NCI-H2227 treated with DMSO at 0.1 percent for 48 hours (cell line): ENCODE measurements around the gene PCED1B.

Source experiments
- DNase-seq: peaks from one replicate; lab custom pipeline; 2025; lab: John Stamatoyannopoulos, UW

The PCED1B gene

DNA sequence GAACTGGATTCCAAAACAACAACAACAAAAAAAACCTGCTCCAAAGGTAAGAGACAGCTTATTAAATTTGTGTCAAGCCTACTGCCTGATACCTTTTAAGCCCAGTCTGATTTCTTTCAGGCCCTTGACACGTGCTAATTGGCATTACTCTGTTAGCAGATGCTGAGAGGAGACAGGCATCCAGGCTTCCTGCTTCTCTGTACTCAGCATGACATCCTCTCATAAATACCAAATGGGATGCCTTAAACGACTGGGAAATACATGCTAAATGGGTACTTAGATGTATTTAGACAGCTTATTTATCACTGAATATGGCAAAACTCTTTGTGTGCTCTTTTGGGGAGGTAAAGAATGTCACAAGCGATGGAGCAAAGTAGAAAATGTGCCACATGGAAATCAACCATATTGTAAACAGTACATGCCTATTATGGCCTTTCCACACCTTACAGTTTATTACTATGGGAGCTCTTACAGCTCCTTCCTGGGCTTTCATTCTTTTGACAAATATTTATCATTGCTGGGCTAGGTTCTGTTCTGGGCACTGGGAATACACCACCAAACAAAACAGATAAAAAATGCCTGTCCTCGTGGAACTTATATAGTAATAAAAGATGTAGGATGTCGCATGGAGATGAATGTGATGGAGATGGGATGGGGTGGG, 11.5 kb upstream of the PCED1B start:
- DNase-seq: no peak

DNA sequence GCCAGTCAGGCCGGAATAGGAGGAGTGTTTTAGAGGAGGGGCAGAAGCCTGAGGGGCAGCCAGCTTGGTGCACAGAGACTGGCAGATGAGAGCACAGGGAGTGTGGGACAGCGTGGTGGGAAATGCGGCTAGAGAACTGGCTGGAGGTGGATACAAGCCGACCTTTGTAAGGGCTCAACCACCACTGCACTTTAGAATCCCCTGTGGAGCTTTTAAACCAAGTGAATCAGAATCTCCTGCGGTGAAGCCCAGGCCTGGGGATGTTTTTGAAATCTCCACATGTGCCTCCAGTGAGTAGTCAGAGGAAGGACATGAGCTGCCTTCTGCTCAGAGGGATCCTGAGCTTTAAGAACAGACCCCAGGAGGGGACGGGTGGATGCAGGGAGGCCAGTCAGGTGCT, 10.9 kb upstream of the PCED1B start:
- DNase-seq: no peak

DNA sequence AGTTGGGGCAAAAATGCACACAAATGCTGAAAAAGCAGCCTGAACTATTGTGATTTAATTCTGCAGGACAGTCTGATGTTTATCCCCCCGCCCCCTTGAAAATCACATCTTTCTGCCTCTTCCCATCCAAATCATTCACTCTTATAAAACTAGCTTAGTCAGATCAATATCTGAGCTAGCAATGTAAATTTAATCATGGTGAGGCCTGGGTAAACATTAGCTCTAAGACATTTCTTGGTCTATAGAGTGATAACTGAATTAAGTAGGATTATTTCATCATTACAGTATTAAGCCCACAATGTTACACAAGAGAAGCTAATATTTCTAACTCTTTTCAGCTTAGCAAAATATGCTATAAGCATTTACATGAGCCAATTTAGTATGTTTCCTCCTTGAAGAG, 9.1 kb upstream of the PCED1B start:
- no peak for DNase-seq

DNA sequence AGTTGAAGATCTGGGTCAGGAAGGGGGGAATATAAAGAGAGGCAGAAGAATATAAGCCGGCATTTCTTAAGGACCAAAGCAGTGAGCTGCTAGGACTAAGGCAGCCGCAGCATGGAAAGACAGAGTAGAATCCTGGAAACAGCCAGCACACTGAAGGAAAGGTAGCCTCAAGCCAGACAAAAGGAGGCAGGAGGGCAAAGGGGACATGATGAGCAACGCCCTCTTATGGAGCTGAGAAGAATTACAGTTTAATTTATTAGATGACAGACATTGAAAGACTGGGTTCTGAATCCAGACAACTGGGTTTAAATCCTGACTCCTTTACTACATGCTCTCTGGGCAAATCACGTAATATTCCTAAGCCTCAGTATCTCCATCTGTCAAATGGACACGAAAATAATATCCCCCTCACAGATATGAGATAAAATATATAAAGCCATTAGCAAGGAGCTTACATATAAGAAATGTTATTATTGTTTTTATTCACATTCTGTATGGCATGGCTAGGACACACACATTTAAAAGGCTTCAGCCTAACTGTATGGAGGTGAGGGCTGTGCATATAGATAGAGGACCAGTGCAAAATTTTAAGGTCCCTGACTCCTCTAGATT, 8.1 kb upstream of the PCED1B start:
- no peak for DNase-seq

DNA sequence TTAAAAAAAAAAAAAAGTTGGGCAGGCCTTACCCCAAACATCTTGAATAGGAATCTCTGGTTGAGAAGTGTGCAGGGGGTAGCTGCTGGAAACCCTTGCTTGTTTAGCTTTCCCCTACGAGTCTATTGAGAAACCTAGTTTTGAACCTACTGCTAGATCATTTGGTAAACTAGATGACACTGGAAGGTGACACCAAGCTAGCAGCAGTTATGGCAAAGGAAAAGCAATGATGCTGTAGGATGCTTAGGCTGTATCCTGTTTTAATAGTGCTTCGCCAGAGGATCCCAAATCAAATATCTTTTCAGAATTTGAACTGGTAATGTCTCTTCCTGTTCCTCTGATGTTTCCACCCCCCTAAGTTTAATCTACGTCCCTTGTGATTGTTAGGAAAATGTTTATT, 5.5 kb upstream of the PCED1B start:
- DNase-seq: no peak

DNA sequence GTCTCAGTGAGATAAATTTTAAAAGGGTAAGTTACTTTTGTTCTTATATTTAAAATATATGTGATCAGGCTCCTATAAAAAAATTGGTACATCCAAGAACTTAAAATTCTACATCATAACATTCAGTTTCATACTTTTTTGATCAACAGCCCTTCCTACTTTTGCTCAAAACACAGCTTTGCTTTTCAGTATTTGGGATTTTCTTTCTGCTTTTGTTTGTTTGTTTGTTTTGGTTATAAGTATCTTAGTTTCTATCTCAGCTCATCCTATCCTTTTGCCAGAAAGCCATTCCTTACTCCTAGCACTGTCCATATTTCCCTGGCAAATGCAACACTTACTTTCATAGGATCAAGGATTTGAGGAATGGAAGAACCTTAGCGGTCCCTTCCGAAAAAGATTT, 4.7 kb upstream of the PCED1B start:
- no peak for DNase-seq

DNA sequence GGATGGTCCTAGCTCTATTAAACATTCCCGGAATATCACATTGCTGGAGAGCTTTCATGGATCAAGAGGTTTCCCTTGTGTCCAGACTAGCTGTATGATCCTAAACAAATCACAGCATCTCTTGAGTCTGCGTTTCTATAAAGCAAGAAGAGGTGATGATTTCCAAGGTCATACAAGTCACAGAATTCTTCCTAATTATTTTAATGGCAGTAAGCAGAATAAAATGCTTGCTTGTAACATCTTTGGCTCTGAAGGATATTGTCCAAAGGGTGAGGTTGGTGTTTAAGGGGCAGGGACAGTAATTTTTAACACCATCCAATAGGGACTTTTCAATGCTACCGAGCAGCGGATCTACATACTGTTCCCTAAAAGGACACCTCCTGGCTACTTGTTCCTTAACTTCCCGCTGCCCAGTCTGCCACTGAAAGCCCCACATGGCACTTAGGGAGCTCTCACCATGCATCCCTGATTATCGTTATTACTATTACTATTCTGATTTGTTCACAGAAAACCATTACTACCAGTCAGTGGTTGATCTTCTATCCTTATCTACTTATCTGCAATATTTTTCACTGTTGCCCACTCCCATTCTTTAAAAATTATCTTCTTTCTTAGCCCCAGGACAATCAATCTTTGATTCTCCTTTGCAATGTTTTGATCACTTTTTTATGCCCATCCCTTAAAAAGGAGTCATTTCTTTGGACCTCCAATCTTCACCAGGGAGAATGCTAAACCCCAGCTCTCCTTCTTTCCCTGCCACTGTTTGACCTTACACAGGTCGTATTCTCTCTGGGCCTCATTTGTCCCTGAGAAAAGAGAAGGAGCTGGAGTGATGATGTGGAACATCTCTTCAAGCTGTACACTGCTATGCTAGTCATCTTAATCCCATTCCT, 4.0 kb upstream of the PCED1B start:
- DNase-seq: no peak

DNA sequence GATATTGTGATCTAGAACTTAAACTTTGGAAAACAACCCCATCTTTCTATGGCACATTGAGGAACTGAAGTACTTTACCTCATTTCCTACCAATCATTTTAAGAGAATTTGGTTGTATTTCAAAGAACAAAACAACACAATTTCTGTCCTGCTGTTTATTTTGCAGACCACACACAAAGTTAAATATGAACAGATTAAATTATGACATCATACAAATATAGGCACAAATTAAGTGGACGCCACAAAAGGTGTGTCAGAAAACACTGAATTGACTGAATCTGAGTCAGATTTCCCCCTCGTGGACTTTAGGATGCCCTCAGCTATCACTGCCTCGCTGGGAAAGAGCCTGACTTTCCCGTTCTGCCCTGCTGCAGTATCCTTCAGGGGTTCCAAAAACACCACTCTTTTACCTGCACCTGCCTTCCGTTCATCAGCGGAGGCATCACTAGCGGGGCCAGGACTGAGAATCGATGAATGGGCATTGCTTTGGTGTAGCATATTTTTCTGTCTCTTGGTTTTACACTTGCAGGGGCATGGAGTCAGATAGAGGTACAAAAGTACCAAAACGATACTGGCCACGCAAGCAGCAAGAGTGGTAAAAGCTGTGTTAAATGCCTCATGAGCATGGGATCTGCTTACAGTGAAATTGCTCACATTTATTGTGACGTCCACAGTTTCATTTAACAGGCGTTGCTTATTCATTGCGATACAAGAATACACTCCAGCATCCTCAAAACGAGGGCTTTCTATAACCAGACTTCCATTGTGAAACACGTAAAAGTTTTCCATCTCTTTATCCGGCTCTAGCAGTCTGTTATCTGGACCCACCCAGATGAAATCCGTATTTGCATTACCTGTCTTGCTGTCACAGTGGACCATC, 2.0 kb upstream of the PCED1B start:
- DNase-seq: no peak

DNA sequence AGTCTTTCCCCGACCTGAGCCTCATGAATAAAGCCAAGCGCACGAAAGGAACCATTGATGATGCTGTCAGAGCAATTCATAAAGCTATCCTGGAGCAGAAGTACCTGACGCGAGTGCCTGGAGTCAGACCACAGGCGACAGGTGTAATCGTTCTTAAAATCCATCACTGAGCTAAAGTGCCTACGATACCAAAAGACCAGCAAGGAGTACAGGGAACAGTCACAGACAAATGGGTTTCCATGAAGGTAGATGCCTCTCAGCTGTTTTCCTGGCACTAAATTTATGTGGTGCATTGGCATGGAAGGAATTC, 1.4 kb upstream of the PCED1B start:
- DNase-seq: no peak

DNA sequence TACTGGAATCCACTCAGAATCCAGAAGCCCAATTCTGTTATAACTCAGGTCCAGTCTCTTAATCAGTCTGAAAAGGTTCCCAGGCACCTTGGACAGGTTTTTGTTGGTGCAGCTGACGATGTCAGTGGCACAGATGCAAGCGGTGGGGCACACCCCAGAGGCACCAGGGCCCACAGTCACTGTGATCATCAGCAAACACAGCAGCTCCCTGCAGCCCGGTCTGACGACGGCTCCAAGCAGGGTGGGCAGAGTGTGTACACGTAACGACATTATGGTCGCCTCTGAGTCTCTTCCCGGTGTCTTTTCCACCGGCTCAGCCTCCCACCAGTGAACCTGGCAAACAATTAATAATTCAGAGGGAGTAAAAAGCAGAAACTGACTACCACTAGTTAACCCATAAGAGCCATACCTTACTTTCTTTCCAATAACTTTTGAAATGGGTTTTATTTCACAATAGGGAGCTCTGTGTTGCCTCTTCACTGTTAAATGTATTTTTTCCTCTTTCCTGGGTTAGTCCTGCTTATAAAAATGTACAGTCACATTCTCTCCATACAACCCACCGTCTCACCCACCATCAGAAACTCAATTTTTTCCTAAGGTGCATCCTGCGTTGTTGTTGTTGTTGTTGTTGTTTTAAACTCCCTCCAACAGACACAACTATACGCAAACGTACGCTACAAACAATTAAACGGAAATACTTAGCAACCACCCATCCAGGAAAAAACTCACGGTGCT, 521 bp upstream of the PCED1B start:
- DNase-seq: no peak

DNA sequence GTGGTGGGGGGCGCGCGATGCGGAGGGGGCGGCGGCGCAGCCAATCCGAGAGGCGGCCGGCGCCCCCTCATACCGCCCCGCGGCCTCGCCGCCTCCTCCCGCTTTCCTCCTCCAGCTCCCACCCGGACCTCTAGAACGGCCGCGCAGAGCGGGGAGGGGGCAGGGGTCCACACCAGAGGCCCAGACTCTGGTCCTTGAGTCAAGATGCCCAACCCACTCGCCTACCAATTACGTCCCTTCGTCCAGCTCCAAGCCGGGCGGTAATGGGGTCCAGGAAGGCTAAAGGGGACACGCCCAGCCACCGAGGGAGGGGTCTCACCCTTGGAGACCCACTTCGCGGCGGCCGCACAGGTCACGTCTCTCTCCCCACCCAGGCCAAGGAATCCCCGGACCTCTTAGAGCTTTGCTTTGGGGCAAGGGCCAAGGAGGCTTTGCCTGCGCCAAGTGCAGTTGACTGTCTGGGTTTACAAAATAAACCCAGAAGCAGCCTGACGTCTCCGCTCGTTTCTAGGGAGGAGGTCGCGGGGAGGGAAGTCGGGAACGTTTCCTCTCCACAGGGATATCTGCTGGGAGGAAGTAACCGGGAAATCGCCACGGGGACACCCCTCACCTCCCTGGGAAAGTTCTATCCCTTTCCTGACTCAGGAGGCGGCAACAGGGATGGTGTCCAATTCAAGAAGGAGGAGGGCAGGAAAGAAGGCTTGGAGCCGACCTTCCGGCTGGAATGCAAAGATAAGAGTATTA, 732 bp downstream of the PCED1B start:
- no peak for DNase-seq

DNA sequence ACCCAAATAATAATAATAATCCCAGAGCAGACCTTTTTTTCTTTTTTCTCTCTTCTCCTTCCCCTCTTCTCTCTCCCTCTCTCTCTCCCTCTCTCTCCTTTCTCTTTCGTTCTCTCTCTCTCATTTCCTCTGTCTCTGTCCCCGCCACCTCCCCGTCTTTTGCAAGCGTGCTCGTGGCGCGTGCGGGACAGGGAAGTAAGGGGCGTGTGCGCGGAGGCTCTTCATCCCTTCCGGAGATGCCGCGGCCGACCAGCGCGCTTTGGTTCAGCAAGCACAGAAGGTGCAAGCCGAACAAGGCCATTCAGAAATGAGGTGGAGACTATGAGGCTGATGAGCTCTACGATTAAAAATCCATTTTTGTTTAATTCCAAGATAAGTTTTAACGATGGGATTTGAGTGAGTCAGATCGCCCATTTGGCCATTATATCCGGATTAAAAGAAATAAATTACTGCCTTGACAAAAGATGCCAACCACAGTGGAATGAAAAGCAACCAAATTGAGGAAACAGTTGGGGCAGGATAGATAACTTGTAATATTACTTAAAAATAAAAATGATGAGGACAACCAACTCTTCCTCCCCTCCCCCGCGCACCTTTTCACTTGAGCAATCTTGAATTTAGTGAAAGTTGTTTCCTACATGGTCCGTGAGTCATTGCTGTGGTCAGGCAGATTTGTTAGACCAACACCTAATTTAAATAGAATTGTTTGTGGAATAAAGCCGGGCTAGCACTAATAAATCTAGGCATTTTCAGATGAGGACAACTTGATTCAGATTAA, 1.5 kb downstream of the PCED1B start:
- DNase-seq: no peak

DNA sequence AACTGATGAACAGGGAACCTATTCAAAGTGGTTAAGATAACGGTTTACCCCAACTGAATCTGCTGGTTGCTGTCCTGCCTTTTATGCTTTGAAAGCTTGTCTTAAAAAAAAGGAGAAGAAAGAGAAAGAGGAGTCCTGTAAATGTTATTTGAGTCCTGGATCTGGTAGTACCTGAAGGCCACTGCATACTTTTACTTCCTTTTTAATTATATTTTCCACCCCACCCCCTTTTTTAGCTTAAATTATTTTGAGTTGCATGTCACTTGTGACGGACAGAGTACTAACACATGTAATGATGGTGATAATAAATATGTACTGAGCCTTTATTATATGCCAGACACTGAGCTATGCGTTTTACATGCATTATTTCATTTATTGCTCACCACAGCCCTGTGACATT, 2.9 kb downstream of the PCED1B start:
- no peak for DNase-seq

DNA sequence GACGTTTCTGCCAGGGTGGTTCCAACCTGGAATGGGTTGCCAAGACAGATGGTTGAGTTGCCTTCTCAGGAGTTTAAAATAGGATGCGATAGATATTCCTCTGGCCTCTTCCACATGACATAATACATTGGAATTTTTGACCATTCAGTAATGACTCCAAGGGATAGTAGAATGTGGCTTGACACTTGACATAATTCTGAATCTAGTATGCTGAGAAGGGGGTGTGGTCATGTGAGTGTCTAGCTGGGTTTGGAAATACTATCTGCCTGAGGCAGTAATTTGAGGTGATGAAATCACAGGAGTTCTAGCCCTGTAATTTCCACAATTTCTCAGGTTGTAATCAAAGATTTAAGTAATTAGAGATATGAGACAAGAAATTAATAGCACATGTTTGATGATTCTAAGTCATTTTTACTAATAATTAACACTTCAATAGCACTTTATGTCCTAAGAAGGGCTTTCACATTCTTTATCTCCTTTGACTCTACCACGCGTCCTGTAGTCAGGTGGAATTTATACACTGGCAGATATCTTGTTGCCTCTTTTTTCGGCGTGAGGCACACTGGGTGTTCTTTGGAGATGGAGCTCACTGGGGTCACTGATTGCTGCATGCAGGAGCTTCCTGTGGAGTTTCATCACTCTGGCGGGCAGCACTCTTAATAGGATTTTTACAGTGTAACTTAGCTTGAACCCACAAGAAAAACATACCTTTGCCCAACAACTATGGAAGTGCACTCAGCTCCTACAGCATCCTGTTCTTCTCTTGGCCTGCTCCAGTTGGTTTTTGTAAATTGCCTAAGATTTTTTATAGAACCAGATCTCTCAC, 3.6 kb downstream of the PCED1B start:
- no peak for DNase-seq

DNA sequence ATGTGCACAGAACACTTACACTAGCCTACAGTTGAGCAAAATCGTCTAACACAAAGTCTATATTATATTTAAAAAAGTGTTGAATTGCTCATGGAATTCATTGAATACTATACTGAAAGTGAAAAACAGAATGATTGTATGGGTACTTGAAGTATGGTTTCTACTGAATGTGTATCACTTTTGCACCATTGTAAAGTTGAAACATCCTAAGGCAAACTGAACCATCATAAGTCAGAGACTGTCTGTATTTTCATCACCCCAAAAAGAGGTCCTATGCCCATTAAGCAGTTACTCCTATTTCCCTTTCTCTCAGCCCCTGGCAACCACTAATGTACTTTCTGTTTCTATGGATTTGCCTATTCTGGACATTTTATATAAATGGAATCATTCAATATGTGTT, 4.8 kb downstream of the PCED1B start:
- DNase-seq: no peak

DNA sequence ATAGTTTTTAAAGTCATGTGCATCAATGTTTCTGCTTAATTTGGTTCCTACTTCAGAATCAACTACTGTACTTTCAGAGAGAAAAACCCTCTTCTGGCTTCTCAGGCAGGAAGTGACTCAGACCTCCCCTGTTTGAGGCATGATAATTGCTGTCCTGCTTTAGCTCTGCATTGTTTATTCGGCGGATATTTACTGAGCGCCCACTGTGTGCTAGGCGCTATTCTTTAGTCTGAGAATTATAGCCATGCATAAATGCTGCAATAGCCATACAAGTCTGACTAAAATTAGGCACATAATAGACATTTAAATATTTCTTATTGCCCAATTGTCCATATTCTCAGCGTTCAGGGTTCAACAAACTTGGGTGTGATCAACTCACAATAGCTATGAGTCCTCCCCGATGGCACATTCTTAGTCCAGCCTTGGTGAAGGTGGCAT, 6.4 kb downstream of the PCED1B start:
- DNase-seq: no peak

DNA sequence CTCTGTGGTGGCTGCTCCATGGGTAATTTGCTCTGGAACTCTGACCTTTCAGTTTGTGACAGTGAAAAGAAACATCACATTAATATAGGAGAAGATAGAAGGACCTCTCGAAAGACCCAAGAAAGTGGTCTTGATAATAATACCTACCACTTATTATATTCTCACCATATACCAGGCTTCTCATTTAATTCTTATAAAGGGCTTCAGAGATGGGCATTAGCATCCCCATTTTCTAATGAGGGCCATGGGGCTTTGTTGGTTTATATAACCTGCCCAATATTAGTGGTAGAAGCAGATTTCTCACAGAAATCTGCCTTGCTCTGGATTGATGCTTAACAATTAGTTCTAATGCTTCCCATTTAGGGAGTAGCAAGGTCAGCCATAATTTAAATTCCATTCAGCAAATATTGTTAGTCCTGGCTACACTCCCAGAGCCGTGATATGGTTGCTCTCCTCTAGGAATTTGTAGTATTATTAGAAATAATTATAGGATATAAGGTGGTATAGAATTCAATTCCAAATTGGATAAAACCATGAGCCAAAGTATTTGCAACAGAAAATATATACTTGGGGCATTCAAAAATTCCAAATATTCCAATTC, 7.8 kb downstream of the PCED1B start:
- DNase-seq: peak; percentile 60

DNA sequence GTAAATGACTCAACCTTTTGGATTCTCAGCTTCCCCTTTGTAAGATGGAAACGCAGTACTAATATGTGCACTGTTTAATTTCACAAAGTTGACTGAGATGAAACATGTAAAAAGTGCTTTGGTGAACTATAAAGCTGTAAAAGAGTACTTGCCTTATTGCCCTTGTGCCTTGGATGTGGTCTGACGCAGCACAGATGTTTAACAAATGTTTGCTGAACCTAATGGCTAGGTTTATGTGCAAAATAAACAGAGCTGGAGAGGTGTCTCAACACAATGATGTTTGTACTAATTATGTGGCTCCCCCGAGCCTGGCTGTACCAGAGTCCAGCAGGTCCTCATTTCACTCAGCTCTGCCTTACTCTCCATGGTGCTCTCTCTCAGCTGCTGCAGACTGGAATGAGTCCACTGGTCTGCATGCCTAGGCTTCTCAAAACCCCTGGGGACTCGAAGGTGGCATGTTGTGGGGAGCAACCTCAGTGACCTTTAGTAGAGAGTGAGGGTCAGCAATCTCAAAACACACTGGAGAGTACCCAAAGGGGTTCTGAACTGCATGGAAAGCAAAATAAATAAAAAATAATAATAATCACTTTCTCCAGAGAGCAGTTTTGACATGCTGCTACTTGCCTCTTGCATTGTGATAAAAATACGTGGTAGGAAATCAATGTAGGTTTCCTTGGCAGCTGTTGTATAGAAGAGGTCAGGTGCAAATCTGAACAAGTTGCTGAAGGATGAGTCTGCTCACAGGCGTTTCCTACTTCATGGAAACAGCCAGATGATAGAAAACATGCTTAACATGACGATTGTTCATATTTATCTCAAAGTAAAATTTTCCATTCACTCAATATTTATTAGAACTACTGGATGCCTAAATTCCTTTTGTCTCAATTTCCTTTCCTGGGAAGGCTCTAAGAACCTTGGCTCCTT, 8.9 kb downstream of the PCED1B start:
- DNase-seq: peak; percentile 72
